Loucy (cell line): ENCODE results near the gene ARRDC3.

Experiments
- H2AFZ ChIP-seq: fragments of 200-600 bp; sonication (generic); 2 replicates; pipeline ENCODE4 v1.6.0; 2016; ENCODE audit warnings: antibody characterized with exemption, mild to moderate bottlenecking, low read length, moderate library complexity
- H3F3A ChIP-seq: fragments of 200-600 bp; 2 replicates; pipeline ENCODE4 v1.6.0; 2016; ENCODE audit warnings: antibody characterized with exemption, low read depth, mild to moderate bottlenecking
- H3K27me3 ChIP-seq: fragments of 200-600 bp; sonication (generic); 2 replicates; pipeline ENCODE4 v1.6.1; 2014; ENCODE audit warnings: low read length, mild to moderate bottlenecking; ENCODE audit not compliant: insufficient read depth, poor library complexity, severe bottlenecking
- H3K36me3 ChIP-seq: fragments of 200-600 bp; sonication (generic); 2 replicates; pipeline ENCODE4 v1.6.1; 2016; ENCODE audit warnings: low read length; ENCODE audit not compliant: insufficient read depth
- H3K4me1 ChIP-seq: fragments of 200-600 bp; sonication (generic); 2 replicates; pipeline ENCODE4 v1.5.1; 2014; ENCODE audit warnings: low read length, mild to moderate bottlenecking; ENCODE audit not compliant: insufficient read depth, poor library complexity, severe bottlenecking
- H3K4me2 ChIP-seq: fragments of 200-600 bp; sonication (generic); 2 replicates; pipeline ENCODE4 v1.6.0; 2014; ENCODE audit warnings: antibody characterized with exemption, low read length, low read depth, mild to moderate bottlenecking; ENCODE audit not compliant: poor library complexity, severe bottlenecking
- H3K4me3 ChIP-seq: fragments of 200-600 bp; sonication (generic); 2 replicates; pipeline ENCODE4 v1.5.1; 2014; ENCODE audit warnings: low read length, mild to moderate bottlenecking, mixed read lengths; ENCODE audit not compliant: poor library complexity, severe bottlenecking
- H3K79me2 ChIP-seq: fragments of 200-600 bp; sonication (generic); 2 replicates; pipeline ENCODE4 v1.6.1; 2014; ENCODE audit warnings: low read length; ENCODE audit not compliant: insufficient read depth
- H3K9ac ChIP-seq: fragments of 200-600 bp; sonication (generic); 2 replicates; pipeline ENCODE4 v1.6.0; 2014; ENCODE audit warnings: mild to moderate bottlenecking, low read depth, low read length, moderate library complexity; ENCODE audit not compliant: poor library complexity, severe bottlenecking
- H3K9me2 ChIP-seq: fragments of 200-600 bp; sonication (generic); replicated peaks from 2 replicates; pipeline ENCODE4 v1.6.1; 2016; ENCODE audit warnings: low read depth, low read length, mixed read lengths
- H3K9me3 ChIP-seq: fragments of 200-600 bp; sonication (generic); 2 replicates; pipeline ENCODE4 v1.6.1; 2014; ENCODE audit warnings: mild to moderate bottlenecking, antibody characterized with exemption, low read length, low read depth; ENCODE audit not compliant: insufficient read depth
- H4K20me1 ChIP-seq: fragments of 200-600 bp; sonication (generic); 2 replicates; pipeline ENCODE4 v1.6.0; 2014; ENCODE audit warnings: antibody characterized with exemption, low read length, mild to moderate bottlenecking; ENCODE audit not compliant: insufficient read depth, poor library complexity, severe bottlenecking
- EZH2phosphoT487 ChIP-seq: fragments of 200-600 bp; IDR thresholded peaks from 2 replicates; pipeline ENCODE4 v1.6.1; 2018; ENCODE audit warnings: antibody characterized with exemption, mild to moderate bottlenecking, moderate library complexity, borderline replicate concordance
- TF ChIP-seq, protein P1 (sequence below): fragments of 200-600 bp; sonication (generic); conservative IDR thresholded peaks from 2 replicates; pipeline ENCODE4 v1.5.1; 2014; ENCODE audit warnings: mild to moderate bottlenecking, antibody characterized with exemption, low read length

The ARRDC3 gene

DNA sequence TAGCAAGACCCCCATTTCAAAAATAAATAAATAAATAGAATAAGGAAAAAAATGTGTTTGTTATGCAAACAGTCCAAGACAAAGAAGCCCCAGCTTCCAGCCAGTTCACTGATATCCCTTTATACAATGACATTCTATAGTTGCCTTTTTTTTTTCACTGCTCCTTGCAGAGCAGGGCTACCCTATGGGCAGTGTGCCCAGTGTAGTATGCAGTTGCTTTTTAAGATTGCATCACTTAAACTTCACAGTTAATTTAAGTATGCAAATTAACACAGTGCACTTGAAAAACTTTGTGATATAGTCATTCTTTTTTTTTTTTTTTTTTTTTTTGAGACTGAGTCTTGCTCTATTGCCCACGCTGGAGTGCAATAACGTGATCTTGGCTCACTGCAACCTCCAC lies 40.8 kb upstream of the ARRDC3 start:
- Histone ChIP-seq H3K4me2 (no peak overlapping the region), H3K4me3 (no peak overlapping the region), H4K20me1 (no peaks in the 10 kb centered on the region), H3K36me3 (no peaks in the 10 kb centered on the region), H3K9me2 (no peaks in the 10 kb centered on the region), H3K9me3 (no peaks in the 10 kb centered on the region), H3K79me2 (no peaks in the 10 kb centered on the region), H2AFZ (no peak overlapping the region), H3K9ac (no peak overlapping the region), H3F3A (no peaks in the 10 kb centered on the region), H3K27me3 (no peaks in the 10 kb centered on the region), H3K4me1 (no peaks in the 10 kb centered on the region)
- no peak for TF ChIP-seq EZH2phosphoT487
- TF ChIP-seq, protein P1, sequence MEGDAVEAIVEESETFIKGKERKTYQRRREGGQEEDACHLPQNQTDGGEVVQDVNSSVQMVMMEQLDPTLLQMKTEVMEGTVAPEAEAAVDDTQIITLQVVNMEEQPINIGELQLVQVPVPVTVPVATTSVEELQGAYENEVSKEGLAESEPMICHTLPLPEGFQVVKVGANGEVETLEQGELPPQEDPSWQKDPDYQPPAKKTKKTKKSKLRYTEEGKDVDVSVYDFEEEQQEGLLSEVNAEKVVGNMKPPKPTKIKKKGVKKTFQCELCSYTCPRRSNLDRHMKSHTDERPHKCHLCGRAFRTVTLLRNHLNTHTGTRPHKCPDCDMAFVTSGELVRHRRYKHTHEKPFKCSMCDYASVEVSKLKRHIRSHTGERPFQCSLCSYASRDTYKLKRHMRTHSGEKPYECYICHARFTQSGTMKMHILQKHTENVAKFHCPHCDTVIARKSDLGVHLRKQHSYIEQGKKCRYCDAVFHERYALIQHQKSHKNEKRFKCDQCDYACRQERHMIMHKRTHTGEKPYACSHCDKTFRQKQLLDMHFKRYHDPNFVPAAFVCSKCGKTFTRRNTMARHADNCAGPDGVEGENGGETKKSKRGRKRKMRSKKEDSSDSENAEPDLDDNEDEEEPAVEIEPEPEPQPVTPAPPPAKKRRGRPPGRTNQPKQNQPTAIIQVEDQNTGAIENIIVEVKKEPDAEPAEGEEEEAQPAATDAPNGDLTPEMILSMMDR: no peak

DNA sequence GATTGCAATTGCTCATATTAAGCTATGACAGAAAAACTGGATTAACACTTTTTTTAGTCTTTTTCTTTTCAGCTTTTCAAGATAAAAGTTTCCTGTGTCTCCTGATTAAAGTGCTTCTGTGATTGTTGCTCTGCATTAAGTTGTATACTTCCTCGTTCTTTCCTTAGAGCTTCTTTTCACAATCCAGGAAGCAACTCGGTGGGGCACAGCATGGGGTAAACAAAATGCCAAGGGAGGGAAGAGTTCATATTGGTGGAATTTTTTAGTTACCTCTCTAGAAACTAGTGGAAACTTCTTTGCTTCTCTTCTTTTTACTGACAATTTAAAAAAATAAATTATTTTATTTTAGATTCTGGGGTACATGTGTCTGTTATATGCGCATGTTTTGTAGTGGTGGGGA lies 37.8 kb upstream of the ARRDC3 start:
- H3K4me1 ChIP-seq: no peaks in the 10 kb centered on the region
- H3K9ac ChIP-seq: no peak overlapping the region
- no peaks in the 10 kb centered on the region for H3K36me3 ChIP-seq
- H3K9me2 ChIP-seq: no peaks in the 10 kb centered on the region
- no peak overlapping the region for H3K4me3 ChIP-seq
- H4K20me1 ChIP-seq: no peaks in the 10 kb centered on the region
- no peaks in the 10 kb centered on the region for H3F3A ChIP-seq
- no peak overlapping the region for H2AFZ ChIP-seq
- no peaks in the 10 kb centered on the region for H3K9me3 ChIP-seq
- H3K27me3 ChIP-seq: no peaks in the 10 kb centered on the region
- no peaks in the 10 kb centered on the region for H3K79me2 ChIP-seq
- no peak overlapping the region for H3K4me2 ChIP-seq
- no peak for TF ChIP-seq EZH2phosphoT487
- TF ChIP-seq, protein P1: no peak

DNA sequence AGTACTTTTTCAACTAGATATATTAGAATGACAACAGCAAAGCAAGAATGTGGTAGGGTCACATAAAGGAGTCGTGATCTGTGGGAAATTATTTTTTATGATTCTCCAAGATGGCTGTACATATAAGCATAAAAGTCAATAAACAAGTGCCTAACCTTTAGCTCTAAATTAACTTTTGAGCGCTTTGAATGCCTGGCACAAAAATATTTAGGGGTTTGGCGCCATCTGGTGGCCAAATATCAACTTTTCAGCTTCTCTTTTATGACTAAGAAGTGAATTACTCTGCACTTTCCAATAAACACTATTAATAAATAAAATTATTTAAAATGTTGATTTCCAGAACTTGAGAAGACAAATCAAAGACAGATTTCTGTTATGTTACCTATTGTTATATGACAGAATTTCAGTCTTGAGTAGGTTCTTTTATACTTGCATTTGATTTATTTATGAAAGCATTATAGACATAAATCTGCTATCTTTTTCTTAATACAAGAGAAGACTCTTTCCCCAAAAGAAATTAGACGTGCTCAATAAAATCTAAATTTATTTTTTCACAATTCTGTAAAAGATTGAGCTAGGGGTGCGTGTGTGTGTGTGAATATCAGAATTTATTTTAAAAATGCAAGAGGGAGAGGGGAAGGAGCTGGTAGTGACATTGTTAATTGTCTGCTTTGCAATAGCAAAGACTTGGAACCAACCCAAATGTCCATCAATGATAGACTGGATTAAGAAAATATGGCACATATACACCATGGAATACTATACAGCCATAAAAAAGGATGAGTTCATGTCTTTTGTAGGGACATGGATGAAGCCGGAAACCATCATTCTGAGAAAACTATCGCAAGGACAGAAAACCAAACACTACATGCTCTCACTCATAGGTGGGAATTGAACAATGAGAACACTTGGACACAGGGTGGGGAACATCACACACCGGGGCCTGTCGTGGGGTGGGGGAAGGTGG lies 36.7 kb upstream of the ARRDC3 start:
- H3K79me2 ChIP-seq: no peaks in the 10 kb centered on the region
- H3K4me1 ChIP-seq: no peaks in the 10 kb centered on the region
- no peak overlapping the region for H3K4me3 ChIP-seq
- no peaks in the 10 kb centered on the region for H3K9me3 ChIP-seq
- H2AFZ ChIP-seq: no peak overlapping the region
- H3K9me2 ChIP-seq: no peaks in the 10 kb centered on the region
- no peaks in the 10 kb centered on the region for H3K27me3 ChIP-seq
- no peak overlapping the region for H3K4me2 ChIP-seq
- H4K20me1 ChIP-seq: no peaks in the 10 kb centered on the region
- no peaks in the 10 kb centered on the region for H3K36me3 ChIP-seq
- H3K9ac ChIP-seq: no peak overlapping the region
- TF ChIP-seq EZH2phosphoT487: no peak
- TF ChIP-seq, protein P1: peak; percentile 51
- H3F3A ChIP-seq: no peaks in the 10 kb centered on the region
